ENCODE measurements around the gene AGMO.

The AGMO gene

DNA sequence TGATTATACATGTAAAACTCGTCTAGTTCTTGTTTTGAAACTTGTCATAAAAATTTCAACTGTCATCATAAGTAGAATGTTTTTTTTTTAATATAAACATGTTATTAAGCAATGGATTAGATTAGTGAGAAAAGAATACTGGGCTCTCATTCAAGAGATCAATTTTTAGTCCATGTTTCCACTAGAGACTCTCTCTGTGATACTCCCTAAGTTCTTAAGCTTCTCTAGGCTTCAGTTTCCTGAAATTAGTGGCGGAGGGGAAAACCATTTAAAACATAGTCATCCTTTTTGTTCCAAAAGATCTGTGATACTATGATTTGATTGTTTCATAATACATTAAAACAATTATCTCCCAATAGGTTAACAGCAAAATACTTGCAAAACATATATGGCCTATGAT is 142.2 kb downstream of the AGMO start:
- Histone ChIP-seq H3K9me3 (ENCODE audit: insufficient read depth, low read depth, low read length) (no peaks in the 10 kb centered on the region), H3K4me3 (ENCODE audit: low read length, poor library complexity, severe bottlenecking) (no peak overlapping the region), H4K20me1 (ENCODE audit: insufficient read depth, low read length, poor library complexity, severe bottlenecking) (no peaks in the 10 kb centered on the region), H3K79me2 (ENCODE audit: insufficient read depth, low read length) (no peaks in the 10 kb centered on the region), H3K9me2 (replicated peaks; ENCODE audit: low read depth, low read length) (no peaks in the 10 kb centered on the region), H3F3A (ENCODE audit: low read depth) (no peaks in the 10 kb centered on the region), H3K9ac (ENCODE audit: low read depth, low read length, poor library complexity, severe bottlenecking) (no peak overlapping the region), H3K36me3 (ENCODE audit: insufficient read depth, low read length) (no peaks in the 10 kb centered on the region), H3K27me3 (ENCODE audit: insufficient read depth, low read length, poor library complexity, severe bottlenecking) (no peaks in the 10 kb centered on the region), H3K4me1 (ENCODE audit: insufficient read depth, low read length, poor library complexity, severe bottlenecking) (no peaks in the 10 kb centered on the region), H3K4me2 (ENCODE audit: low read depth, low read length, poor library complexity, severe bottlenecking) (no peak overlapping the region), H2AFZ (ENCODE audit: low read length) (no peak overlapping the region)
- no peak for TF ChIP-seq EZH2phosphoT487 (IDR thresholded peaks at IDR 0.05; ENCODE audit: borderline replicate concordance)
- TF ChIP-seq, protein P1, sequence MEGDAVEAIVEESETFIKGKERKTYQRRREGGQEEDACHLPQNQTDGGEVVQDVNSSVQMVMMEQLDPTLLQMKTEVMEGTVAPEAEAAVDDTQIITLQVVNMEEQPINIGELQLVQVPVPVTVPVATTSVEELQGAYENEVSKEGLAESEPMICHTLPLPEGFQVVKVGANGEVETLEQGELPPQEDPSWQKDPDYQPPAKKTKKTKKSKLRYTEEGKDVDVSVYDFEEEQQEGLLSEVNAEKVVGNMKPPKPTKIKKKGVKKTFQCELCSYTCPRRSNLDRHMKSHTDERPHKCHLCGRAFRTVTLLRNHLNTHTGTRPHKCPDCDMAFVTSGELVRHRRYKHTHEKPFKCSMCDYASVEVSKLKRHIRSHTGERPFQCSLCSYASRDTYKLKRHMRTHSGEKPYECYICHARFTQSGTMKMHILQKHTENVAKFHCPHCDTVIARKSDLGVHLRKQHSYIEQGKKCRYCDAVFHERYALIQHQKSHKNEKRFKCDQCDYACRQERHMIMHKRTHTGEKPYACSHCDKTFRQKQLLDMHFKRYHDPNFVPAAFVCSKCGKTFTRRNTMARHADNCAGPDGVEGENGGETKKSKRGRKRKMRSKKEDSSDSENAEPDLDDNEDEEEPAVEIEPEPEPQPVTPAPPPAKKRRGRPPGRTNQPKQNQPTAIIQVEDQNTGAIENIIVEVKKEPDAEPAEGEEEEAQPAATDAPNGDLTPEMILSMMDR (conservative IDR thresholded peaks at IDR 0.05; ENCODE audit: low read length) = no peak

DNA sequence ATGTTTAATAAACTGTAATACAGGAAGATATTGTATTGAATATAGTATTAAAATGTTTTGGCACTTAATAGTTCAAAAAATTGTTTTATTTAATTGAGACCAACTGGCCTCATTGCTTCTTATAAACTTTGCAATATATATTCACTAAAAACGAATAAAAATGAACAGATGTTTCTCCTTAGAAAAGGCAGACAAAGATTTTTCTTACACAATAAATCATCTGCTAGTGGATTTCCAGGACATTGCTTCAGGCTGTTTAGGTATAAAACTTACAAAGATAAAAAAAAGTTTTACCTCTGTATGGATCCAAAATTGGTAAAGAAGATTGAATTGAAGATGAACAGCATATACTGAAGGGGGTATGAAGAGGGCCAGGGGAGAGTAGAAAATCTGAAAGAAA is 143.6 kb downstream of the AGMO start:
- Histone ChIP-seq H3K4me3 (ENCODE audit: low read length, poor library complexity, severe bottlenecking) (no peak overlapping the region), H3K9ac (ENCODE audit: low read depth, low read length, poor library complexity, severe bottlenecking) (no peak overlapping the region), H3K4me2 (ENCODE audit: low read depth, low read length, poor library complexity, severe bottlenecking) (no peak overlapping the region), H3K9me3 (ENCODE audit: insufficient read depth, low read depth, low read length) (no peaks in the 10 kb centered on the region), H4K20me1 (ENCODE audit: insufficient read depth, low read length, poor library complexity, severe bottlenecking) (no peaks in the 10 kb centered on the region), H3K36me3 (ENCODE audit: insufficient read depth, low read length) (no peaks in the 10 kb centered on the region), H3K79me2 (ENCODE audit: insufficient read depth, low read length) (no peaks in the 10 kb centered on the region), H3K9me2 (replicated peaks; ENCODE audit: low read depth, low read length) (no peaks in the 10 kb centered on the region), H3K27me3 (ENCODE audit: insufficient read depth, low read length, poor library complexity, severe bottlenecking) (no peaks in the 10 kb centered on the region), H3F3A (ENCODE audit: low read depth) (no peaks in the 10 kb centered on the region), H2AFZ (ENCODE audit: low read length) (no peak overlapping the region), H3K4me1 (ENCODE audit: insufficient read depth, low read length, poor library complexity, severe bottlenecking) (no peaks in the 10 kb centered on the region)
- TF ChIP-seq, protein P1 (conservative IDR thresholded peaks at IDR 0.05; ENCODE audit: low read length) = no peak
- TF ChIP-seq EZH2phosphoT487 (IDR thresholded peaks at IDR 0.05; ENCODE audit: borderline replicate concordance) = no peak

DNA sequence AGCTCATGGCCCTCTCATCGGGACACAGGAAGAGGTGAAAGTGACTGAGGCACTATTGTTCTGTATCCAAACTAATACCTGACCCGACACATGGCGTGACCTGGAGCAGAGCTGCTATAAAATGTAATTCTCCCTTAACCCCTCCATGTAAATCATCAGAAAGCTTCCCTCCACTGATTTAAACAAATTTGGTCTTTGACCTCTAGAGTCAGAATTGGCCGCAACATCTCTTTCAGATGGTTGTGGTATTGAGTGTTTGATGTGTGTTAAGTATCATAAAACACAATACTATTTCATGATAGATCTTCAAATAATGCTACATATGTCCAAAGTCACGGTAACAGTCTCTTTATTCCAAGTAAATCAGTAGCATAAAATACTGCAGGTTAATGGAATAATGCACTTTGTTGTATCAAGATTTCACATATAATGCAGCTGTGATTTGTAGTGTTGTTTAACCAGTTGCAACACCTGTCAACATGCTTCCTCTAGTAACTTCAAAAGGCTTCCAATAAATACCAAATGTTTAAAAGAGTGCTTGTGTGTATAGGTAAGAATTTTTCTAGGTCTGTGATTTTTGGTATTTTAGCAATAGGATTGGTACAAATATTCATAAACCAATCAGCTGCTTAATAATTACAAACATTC is 144.3 kb downstream of the AGMO start:
- no peaks in the 10 kb centered on the region for H3K36me3 ChIP-seq (ENCODE audit: insufficient read depth, low read length)
- no peaks in the 10 kb centered on the region for H3K4me1 ChIP-seq (ENCODE audit: insufficient read depth, low read length, poor library complexity, severe bottlenecking)
- no peaks in the 10 kb centered on the region for H3K9me2 ChIP-seq (replicated peaks; ENCODE audit: low read depth, low read length)
- H3K4me2 ChIP-seq (ENCODE audit: low read depth, low read length, poor library complexity, severe bottlenecking) = no peak overlapping the region
- H3F3A ChIP-seq (ENCODE audit: low read depth) = no peaks in the 10 kb centered on the region
- no peaks in the 10 kb centered on the region for H3K9me3 ChIP-seq (ENCODE audit: insufficient read depth, low read depth, low read length)
- no peak overlapping the region for H3K4me3 ChIP-seq (ENCODE audit: low read length, poor library complexity, severe bottlenecking)
- no peak overlapping the region for H2AFZ ChIP-seq (ENCODE audit: low read length)
- no peak for TF ChIP-seq EZH2phosphoT487 (IDR thresholded peaks at IDR 0.05; ENCODE audit: borderline replicate concordance)
- TF ChIP-seq, protein P1 (conservative IDR thresholded peaks at IDR 0.05; ENCODE audit: low read length) = no peak
- no peaks in the 10 kb centered on the region for H4K20me1 ChIP-seq (ENCODE audit: insufficient read depth, low read length, poor library complexity, severe bottlenecking)
- no peaks in the 10 kb centered on the region for H3K79me2 ChIP-seq (ENCODE audit: insufficient read depth, low read length)
- H3K9ac ChIP-seq (ENCODE audit: low read depth, low read length, poor library complexity, severe bottlenecking) = no peak overlapping the region
- no peaks in the 10 kb centered on the region for H3K27me3 ChIP-seq (ENCODE audit: insufficient read depth, low read length, poor library complexity, severe bottlenecking)

Data from Loucy (cell line).